GM23338 (cell line): ENCODE measurements around the gene VPS41. TPM values are rescaled to one million over a fixed set of nuclear protein-coding genes. Genes with fewer than 3 reads are reported as not detected.

Source experiments
- ATAC-seq: fragments of 200-7000 bp; cut with Tn5 transposase; 3 replicates; pipeline ENCODE4 v1.9.1; 2020
- DNase-seq: peaks from one replicate; pipeline ENCODE4 v3.0.0-alpha.2; 2015; ENCODE audit warnings: low spot score
- H2AFZ ChIP-seq: fragments of 200-600 bp; sonication (generic); 2 replicates; pipeline ENCODE4 v1.8.0; 2016; ENCODE audit warnings: antibody characterized with exemption, mild to moderate bottlenecking, moderate library complexity
- H3F3A ChIP-seq: fragments of 200-600 bp; sonication (generic); replicated peaks from 2 replicates; pipeline ENCODE4 v1.8.0; 2017; ENCODE audit warnings: antibody characterized with exemption, mixed run types, low read depth
- H3K27ac ChIP-seq: fragments of 200-600 bp; sonication (generic); 2 replicates; pipeline ENCODE4 v1.6.1; 2016; ENCODE audit warnings: low read depth
- H3K27me3 ChIP-seq: fragments of 200-600 bp; sonication (generic); 2 replicates; pipeline ENCODE4 v1.8.0; 2016; ENCODE audit warnings: mild to moderate bottlenecking, mixed run types, moderate library complexity; ENCODE audit not compliant: insufficient read depth
- H3K36me3 ChIP-seq: fragments of 200-600 bp; sonication (generic); 2 replicates; pipeline ENCODE4 v1.8.0; 2016; ENCODE audit warnings: mild to moderate bottlenecking; ENCODE audit not compliant: insufficient read depth
- H3K4me1 ChIP-seq: fragments of 200-600 bp; sonication (generic); 2 replicates; pipeline ENCODE4 v1.8.0; 2016; ENCODE audit warnings: mild to moderate bottlenecking, moderate library complexity; ENCODE audit not compliant: insufficient read depth
- H3K4me2 ChIP-seq: fragments of 200-600 bp; sonication (generic); 2 replicates; pipeline ENCODE4 v1.7.1; 2017; ENCODE audit warnings: mixed run types
- H3K4me3 ChIP-seq: fragments of 200-600 bp; sonication (generic); 2 replicates; pipeline ENCODE4 v1.6.1; 2016; ENCODE audit warnings: mixed run types
- H3K79me2 ChIP-seq: fragments of 200-600 bp; sonication (generic); replicated peaks from 2 replicates; pipeline ENCODE4 v1.8.0; 2017; ENCODE audit warnings: mild to moderate bottlenecking; ENCODE audit not compliant: insufficient read depth
- H3K9me2 ChIP-seq: fragments of 200-600 bp; sonication (generic); 2 replicates; pipeline ENCODE4 v1.8.0; 2017; ENCODE audit not compliant: insufficient read depth
- H4K20me1 ChIP-seq: fragments of 200-600 bp; sonication (generic); replicated peaks from 2 replicates; pipeline ENCODE4 v1.8.0; 2017; ENCODE audit warnings: mild to moderate bottlenecking; ENCODE audit not compliant: insufficient read depth
- H3K27ac Mint-ChIP-seq: 2 replicates; pipeline ENCODE4 v1.8.0; 2020; ENCODE audit warnings: inconsistent platforms, mild to moderate bottlenecking, moderate library complexity, mixed read lengths
- H3K27me3 Mint-ChIP-seq: 3 replicates; pipeline ENCODE4 v1.8.0; 2022; ENCODE audit warnings: low read depth, mild to moderate bottlenecking, moderate library complexity, mixed read lengths, inconsistent platforms; ENCODE audit not compliant: insufficient read depth, poor library complexity
- H3K36me3 Mint-ChIP-seq: 3 replicates; pipeline ENCODE4 v1.8.0; 2021; ENCODE audit warnings: low read depth, mild to moderate bottlenecking, inconsistent platforms, moderate library complexity, mixed read lengths
- H3K4me1 Mint-ChIP-seq: 3 replicates; pipeline ENCODE4 v1.8.0; 2020; ENCODE audit warnings: mild to moderate bottlenecking, inconsistent platforms, mixed read lengths
- H3K4me3 Mint-ChIP-seq: 3 replicates; pipeline ENCODE4 v1.8.0; 2021; ENCODE audit warnings: moderate library complexity, mild to moderate bottlenecking, inconsistent platforms, mixed read lengths
- H3K9me3 Mint-ChIP-seq: 3 replicates; pipeline ENCODE4 v1.8.0; 2020; ENCODE audit warnings: moderate library complexity, mild to moderate bottlenecking, inconsistent platforms, mixed read lengths
- CREB1 ChIP-seq: fragments of 250-450 bp; sonication (Bioruptor Pico); IDR thresholded peaks from 2 replicates; pipeline ENCODE4 v1.5.0; 2020; ENCODE audit warnings: low read depth, mild to moderate bottlenecking, moderate library complexity
- CTCF ChIP-seq, 2 experiments: fragments of 200-600 bp in 1 of 2; sonication (generic) in 1 of 2; conservative IDR thresholded peaks; 2 replicates each; pipeline versions ENCODE4 v1.5.1 to v1.6.1; 2016 to 2017; ENCODE audit warnings: antibody characterized with exemption in 2 of 2, low read depth in 2 of 2, mild to moderate bottlenecking in 2 of 2, moderate library complexity in 1 of 2
- EZH2phosphoT487 ChIP-seq: fragments of 200-600 bp; sonication (generic); IDR thresholded peaks from one replicate; pipeline ENCODE4 v1.8.1; 2018; ENCODE audit warnings: antibody characterized with exemption; ENCODE audit not compliant: unreplicated experiment
- JUNB ChIP-seq: IDR thresholded peaks from one replicate; pipeline ENCODE4 v1.6.1; 2016; ENCODE audit warnings: antibody characterized with exemption; ENCODE audit not compliant: unreplicated experiment
- NANOG ChIP-seq: IDR thresholded peaks from 2 replicates; pipeline ENCODE4 v1.6.1; 2016; ENCODE audit warnings: antibody characterized with exemption, borderline replicate concordance
- POLR2AphosphoS5 ChIP-seq: IDR thresholded peaks from 2 replicates; pipeline ENCODE4 v1.6.1; 2016; ENCODE audit warnings: antibody characterized with exemption, low read depth
- STAT1 ChIP-seq: IDR thresholded peaks from one replicate; pipeline ENCODE4 v1.6.1; 2016; ENCODE audit warnings: antibody characterized with exemption; ENCODE audit not compliant: unreplicated experiment
- ZNF114 ChIP-seq: fragments of 250-450 bp; sonication (Bioruptor Pico); IDR thresholded peaks from 2 replicates; pipeline ENCODE4 v1.5.0; 2020; ENCODE audit warnings: mild to moderate bottlenecking, moderate library complexity
- ZNF331 ChIP-seq: fragments of 250-450 bp; sonication (Bioruptor Pico); IDR thresholded peaks from 2 replicates; pipeline ENCODE4 v1.5.0; 2020; ENCODE audit warnings: low read depth, mild to moderate bottlenecking, moderate library complexity
- ZNF462 ChIP-seq: fragments of 250-450 bp; sonication (Bioruptor Pico); IDR thresholded peaks from 2 replicates; pipeline ENCODE4 v1.5.0; 2020; ENCODE audit warnings: mild to moderate bottlenecking, moderate library complexity
- polyA plus RNA-seq: library from polyadenylated mRNA; unstranded; fragments of >200 nt; fragmentation: Nextera tagmentation; extraction: Ambion mirVana; gene quantifications from 2 replicates; pipeline ENCODE4 v1.2.1, GENCODE V29; 2016
- total RNA-seq: library from RNA; depleted of rRNA; stranded (reverse); fragments of >200 nt; shearing (Covaris generic); gene quantifications from 2 replicates; pipeline ENCODE4 v1.2.3, GENCODE V29; 2014

VPS41 gene
- total and polyA plus RNA-seq, 2 experiments from 2014 or later: 20.2 to 41.2 TPM

- Histone ChIP-seq H3K9me2 (no peaks in the 10 kb centered on the region), H3K27me3 (no peaks in the 10 kb centered on the region), H3F3A (no peaks in the 10 kb centered on the region), H3K4me1 (0 out of 2 replicates have a peak, but pooled peaks cover 5% of the 10 kb centered on the region), H3K79me2 (no peaks in the 10 kb centered on the region), H3K4me3 (no peak overlapping the region), H4K20me1 (no peaks in the 10 kb centered on the region), H3K27ac (no peak overlapping the region), H3K4me2 (no peak overlapping the region), H2AFZ (no peak overlapping the region), H3K36me3 (no peaks in the 10 kb centered on the region)
- no peak for TF ChIP-seq CTCF (conservative IDR thresholded peaks at IDR 0.05; ENCODE audit: low read depth in 2 of 2)
- no peak for TF ChIP-seq CREB1 (CRISPR knock-in tag)
- peak; percentile 91 for TF ChIP-seq ZNF462
- peak overlapping the region; percentile 25; the same call in 1 of the 2 replicates for H3K27ac Mint-ChIP-seq
- DNase-seq: peak; percentile 35
- no peak overlapping the region for H3K4me3 Mint-ChIP-seq
- H3K27me3 Mint-ChIP-seq: peaks cover 2% of the 10 kb centered on the region
- ATAC-seq: peak; percentile 100
- H3K4me1 Mint-ChIP-seq: peaks cover 13% of the 10 kb centered on the region
- H3K36me3 Mint-ChIP-seq: no peaks in the 10 kb centered on the region; the same call in 2 of the 3 replicates
- H3K9me3 Mint-ChIP-seq: no peaks in the 10 kb centered on the region
Measured at GRCh38 chr7:38781991-38782390, 127.0 kb downstream of the VPS41 start.

- Histone ChIP-seq H2AFZ (no peak overlapping the region), H3K27me3 (no peaks in the 10 kb centered on the region), H3K79me2 (no peaks in the 10 kb centered on the region), H3K9me2 (no peaks in the 10 kb centered on the region), H3K36me3 (no peaks in the 10 kb centered on the region), H3K4me3 (no peak overlapping the region), H3K27ac (no peak overlapping the region), H4K20me1 (no peaks in the 10 kb centered on the region), H3K4me1 (0 out of 2 replicates have a peak, but pooled peaks cover 5% of the 10 kb centered on the region), H3K4me2 (no peak overlapping the region), H3F3A (no peaks in the 10 kb centered on the region)
- no peak overlapping the region for H3K27ac Mint-ChIP-seq
- H3K4me3 Mint-ChIP-seq: no peak overlapping the region
- peaks cover 19% of the 10 kb centered on the region for H3K4me1 Mint-ChIP-seq
- peaks cover 2% of the 10 kb centered on the region; the same call in 1 of the 3 replicates for H3K36me3 Mint-ChIP-seq
- ATAC-seq (no peak), DNase-seq (no peak)
- H3K27me3 Mint-ChIP-seq: peaks cover 2% of the 10 kb centered on the region
- H3K9me3 Mint-ChIP-seq: no peaks in the 10 kb centered on the region
- TF ChIP-seq ZNF331 (CRISPR knock-in tag): no peak
- no peak for TF ChIP-seq EZH2phosphoT487
- no peak for TF ChIP-seq NANOG
- TF ChIP-seq ZNF114 (CRISPR knock-in tag): no peak
- no peak for TF ChIP-seq STAT1
- TF ChIP-seq CTCF (conservative IDR thresholded peaks at IDR 0.05; ENCODE audit: low read depth in 2 of 2): no peak
- no peak for TF ChIP-seq POLR2AphosphoS5
- TF ChIP-seq JUNB: no peak
Measured at GRCh38 chr7:38777609-38778008, 131.4 kb downstream of the VPS41 start.
